Panc1 (cell line): Measurements from ENCODE around the gene CLK4. TPM values are rescaled to one million over a fixed set of nuclear protein-coding genes. Genes with fewer than 3 reads are reported as not detected.

Experiments used
- ATAC-seq: fragments of 200-7000 bp; cut with Tn5 transposase; 2 replicates; pipeline ENCODE4 v1.9.1; 2020; ENCODE audit warnings: mild to moderate bottlenecking, moderate library complexity
- BruUV-seq: library from RNA; stranded (reverse); fragments of 400-500 nt; replicated peaks from 2 replicates; lab custom pipeline; 2021; lab: Mats Ljungman, UMichigan
- CTCF ChIA-PET: fragments of 300-600 bp; sonication (Branson Sonifier 250); formaldehyde crosslinking; loops from one replicate; lab custom pipeline; 2022; ENCODE audit warnings: antibody characterized with exemption; lab: Charles Lee
- POLR2A ChIA-PET: fragments of 300-600 bp; sonication (Branson Sonifier 250); formaldehyde crosslinking; loops from one replicate; lab custom pipeline; 2022; ENCODE audit warnings: antibody characterized with exemption; lab: Charles Lee
- DNase-seq: peaks from one replicate; pipeline ENCODE4 v3.0.0-alpha.2; 2010; ENCODE audit warnings: low read depth, low spot score
- H3K27ac ChIP-seq: 2 replicates; pipeline ENCODE4 v1.5.1; 2011; ENCODE audit warnings: mild to moderate bottlenecking, low read length, inconsistent platforms
- H3K27me3 ChIP-seq: fragments of 200-500 bp; sonication (Bioruptor generic); 2 replicates; pipeline ENCODE4 v1.6.0; 2014; ENCODE audit warnings: low read length, inconsistent platforms; ENCODE audit not compliant: control insufficient read depth, insufficient read depth
- H3K36me3 ChIP-seq: fragments of 200-500 bp; sonication (Bioruptor generic); 2 replicates; pipeline ENCODE4 v1.5.1; 2014; ENCODE audit warnings: inconsistent platforms, mild to moderate bottlenecking, low read length, moderate library complexity; ENCODE audit not compliant: control insufficient read depth, insufficient read depth
- H3K4me1 ChIP-seq: 2 replicates; pipeline ENCODE4 v1.5.1; 2011; ENCODE audit warnings: inconsistent platforms, mild to moderate bottlenecking, low read length, moderate library complexity; ENCODE audit not compliant: control insufficient read depth, insufficient read depth
- H3K4me3 ChIP-seq, 2 experiments: 2 replicates each; pipeline ENCODE4 v1.5.1; 2011 to 2012; ENCODE audit warnings: low read depth in 2 of 2, low read length in 2 of 2, mild to moderate bottlenecking in 2 of 2, inconsistent platforms in 1 of 2, moderate library complexity in 1 of 2
- H3K9me3 ChIP-seq: fragments of 200-500 bp; sonication (Bioruptor generic); 2 replicates; pipeline ENCODE4 v1.5.1; 2014; ENCODE audit warnings: low read depth, mild to moderate bottlenecking, inconsistent platforms, low read length, moderate library complexity; ENCODE audit not compliant: control insufficient read depth, insufficient read depth
- CTCF ChIP-seq: fragments of 450-650 bp; IDR thresholded peaks from 2 replicates; pipeline ENCODE4 v1.5.1; 2017; ENCODE audit warnings: mild to moderate bottlenecking
- POLR2AphosphoS5 ChIP-seq: IDR thresholded peaks from 2 replicates; pipeline ENCODE4 v1.6.1; 2012; ENCODE audit warnings: mild to moderate bottlenecking, low read depth, low read length, moderate library complexity
- REST ChIP-seq, 2 experiments: IDR thresholded peaks; 2 replicates each; pipeline ENCODE4 v1.6.1; 2011 to 2012; ENCODE audit warnings: low read depth in 2 of 2, control low read depth in 1 of 2, low read length in 1 of 2, mild to moderate bottlenecking in 1 of 2, moderate library complexity in 1 of 2; ENCODE audit not compliant: insufficient read depth in 1 of 2
- SIN3A ChIP-seq: IDR thresholded peaks from 2 replicates; pipeline ENCODE4 v1.6.1; 2012; ENCODE audit warnings: low read depth, mild to moderate bottlenecking, low read length, moderate library complexity, borderline replicate concordance; ENCODE audit not compliant: insufficient read depth
- TCF7L2 ChIP-seq: IDR thresholded peaks from 2 replicates; pipeline ENCODE4 v1.6.1; 2011; ENCODE audit warnings: mild to moderate bottlenecking, low read depth, low read length, inconsistent platforms
- in situ Hi-C: cut with HindIII; loops from 2 replicates; pipeline ENCODE4 v1.10.0; 2016; ENCODE audit warnings: low sequenced_read_pairs, low pct_unique_long_range_greater_than_20kb
- intact Hi-C: fragments of 100-400 bp; cut with micrococcal nuclease; formaldehyde crosslinking; loops from one replicate; pipeline ENCODE4 v1.10.0; 2022; ENCODE audit not compliant: unreplicated experiment
- total RNA-seq: library from RNA; stranded (reverse); gene quantifications from one replicate; pipeline ENCODE4 v1.2.1, GENCODE V29; 2021; ENCODE audit not compliant: unreplicated experiment

Gene CLK4
- total RNA-seq, 1 experiment from 2014 or later: 23.4 TPM

- no peak for DNase-seq
- ChIA-PET POLR2A (no interaction called here), CTCF (no interaction called here)
- Histone ChIP-seq H3K27me3 (no peaks in the 10 kb centered on the region), H3K27ac (no peak overlapping the region), H3K4me1 (no peaks in the 10 kb centered on the region), H3K9me3 (no peaks in the 10 kb centered on the region), H3K4me3 (no peak overlapping the region), H3K36me3 (no peaks in the 10 kb centered on the region)
- in situ Hi-C loops: no loop called here
- no TSS peak for BruUV-seq
- intact Hi-C loops: no loop called here
- no peak for TF ChIP-seq REST (IDR thresholded peaks at IDR 0.05; ENCODE audit: insufficient read depth in 1 of 2, low read depth in 2 of 2, low read length in 1 of 2)
- TF ChIP-seq POLR2AphosphoS5: no peak
- TF ChIP-seq TCF7L2: no peak
- no peak for TF ChIP-seq CTCF
- no peak for TF ChIP-seq SIN3A
- ATAC-seq: no peak
These were observed 43.6 kb upstream of the CLK4 start for GRCh38 chr5:178670351-178670885.

GRCh38 chr5:178668579-178668978 lies 41.7 kb upstream of the CLK4 start:
- in situ Hi-C loops: no loop called here
- TF ChIP-seq CTCF (no peak), TCF7L2 (no peak), REST (IDR thresholded peaks at IDR 0.05; ENCODE audit: insufficient read depth in 1 of 2, low read depth in 2 of 2, low read length in 1 of 2) (no peak), POLR2AphosphoS5 (no peak)
- no TSS peak for BruUV-seq
- Histone ChIP-seq H3K4me1 (no peaks in the 10 kb centered on the region), H3K36me3 (no peaks in the 10 kb centered on the region), H3K27ac (no peak overlapping the region), H3K27me3 (no peaks in the 10 kb centered on the region), H3K9me3 (no peaks in the 10 kb centered on the region), H3K4me3 (no peak overlapping the region)
- DNase-seq: no peak
- no peak for ATAC-seq
- intact Hi-C loops: no loop called here
- ChIA-PET CTCF (no interaction called here), POLR2A (interaction anchor here (0.6 kb wide), 1 partner anchor 473 kb away, joined by 3 read pairs; no protein-coding TSS in a partner anchor)
